Muscle layer of colon (tissue), 2 donors: ENCODE results near the gene CHST6.
"Not testable (repeated sequence)": the region's sequence is repeated elsewhere in the genome, so short reads cannot be mapped to it uniquely, and the experiment has no call there.

Experiments
- H3K27ac ChIP-seq: one replicate; pipeline ENCODE4 v1.7.0; 2013; ENCODE audit warnings: low read depth, mild to moderate bottlenecking, low read length, moderate library complexity
- H3K27me3 ChIP-seq, 2 donors: one replicate each; pipeline ENCODE4 v1.7.0; 2013; ENCODE audit warnings: low read length in 2 of 2, mild to moderate bottlenecking in 2 of 2; ENCODE audit not compliant: insufficient read depth in 2 of 2, control insufficient read depth in 1 of 2
- H3K36me3 ChIP-seq: one replicate; pipeline ENCODE4 v1.7.0; 2013; ENCODE audit warnings: mild to moderate bottlenecking, low read length; ENCODE audit not compliant: insufficient read depth
- H3K4me1 ChIP-seq: one replicate; pipeline ENCODE4 v1.7.0; 2013; ENCODE audit warnings: mild to moderate bottlenecking, low read length; ENCODE audit not compliant: insufficient read depth
- H3K4me3 ChIP-seq, 2 donors: one replicate each; pipeline ENCODE4 v1.7.0; 2013; ENCODE audit warnings: low read length in 2 of 2, low read depth in 1 of 2, mild to moderate bottlenecking in 1 of 2, moderate library complexity in 1 of 2
- H3K9ac ChIP-seq: one replicate; pipeline ENCODE4 v1.7.0; 2013; ENCODE audit warnings: low read length
- H3K9me3 ChIP-seq: one replicate; pipeline ENCODE4 v1.7.0; 2013; ENCODE audit warnings: mild to moderate bottlenecking, low read length
- donor health status: abdominal sarcoma.
- donor health status: Adenocarcinoma of cecum.

Gene CHST6

DNA sequence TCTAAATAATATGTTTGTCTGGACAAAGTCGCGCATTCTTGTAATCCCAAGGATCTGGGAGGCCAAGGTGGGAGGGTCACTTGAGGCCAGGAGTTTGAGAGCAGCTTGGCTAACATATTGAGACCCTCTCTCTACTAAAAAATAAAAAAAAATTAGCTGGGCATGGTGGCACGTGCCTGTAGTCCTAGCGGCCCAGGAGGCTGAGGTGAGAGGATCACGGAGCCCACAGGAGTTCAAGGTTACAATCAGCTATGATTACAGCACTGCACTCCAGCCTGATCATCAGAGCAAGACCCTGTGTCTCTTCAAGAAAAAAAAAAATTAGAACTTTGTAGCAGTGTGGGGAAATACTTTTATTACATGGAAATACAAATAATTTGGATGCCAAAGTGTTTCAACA, 6.1 kb upstream of the CHST6 start:
- Histone ChIP-seq H3K27ac (no peak overlapping the region), H3K4me3 (no peak overlapping the region), H3K27me3 (no peaks in the 10 kb centered on the region), H3K36me3 (no peaks in the 10 kb centered on the region), H3K4me1 (no peaks in the 10 kb centered on the region), H3K9me3 (no peaks in the 10 kb centered on the region), H3K9ac (no peak overlapping the region)

DNA sequence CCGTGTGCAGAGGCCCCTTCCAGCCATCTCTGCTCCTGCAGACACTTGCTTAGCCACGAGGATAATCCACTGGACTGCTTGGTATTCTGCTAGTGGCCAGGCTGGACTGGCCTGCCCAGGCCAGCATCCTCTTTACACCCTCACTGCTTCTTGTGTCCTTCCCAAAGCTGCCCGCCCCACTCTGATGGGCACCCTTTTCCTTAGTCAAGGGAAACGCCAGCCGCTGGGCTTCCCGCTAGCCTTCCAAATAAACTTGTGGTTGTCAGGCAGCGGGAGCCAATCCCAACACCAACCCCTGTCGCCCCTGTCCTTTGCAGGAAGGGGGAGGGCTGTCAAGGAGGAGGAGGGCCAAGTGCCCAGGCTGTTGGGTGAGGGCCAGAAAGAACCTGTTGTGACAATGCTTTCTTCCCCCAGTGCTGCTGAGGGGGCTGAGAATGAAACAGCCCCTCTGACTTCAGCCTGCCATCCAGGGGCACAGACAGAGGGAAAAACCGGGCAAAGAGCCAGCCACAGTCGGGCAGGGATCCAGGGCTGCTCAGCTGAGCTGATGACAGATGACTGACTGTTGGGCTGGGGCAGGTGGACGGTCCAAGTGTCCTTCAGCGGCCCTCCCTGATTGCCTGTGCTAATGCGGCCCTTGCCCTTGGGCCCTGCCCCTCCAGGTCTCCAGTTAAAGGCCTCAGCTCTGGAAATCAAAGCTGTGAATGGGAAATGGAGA, 3.5 kb upstream of the CHST6 start:
- not testable (repeated sequence) for H3K9ac ChIP-seq, H3K27ac ChIP-seq, H3K4me3 ChIP-seq

DNA sequence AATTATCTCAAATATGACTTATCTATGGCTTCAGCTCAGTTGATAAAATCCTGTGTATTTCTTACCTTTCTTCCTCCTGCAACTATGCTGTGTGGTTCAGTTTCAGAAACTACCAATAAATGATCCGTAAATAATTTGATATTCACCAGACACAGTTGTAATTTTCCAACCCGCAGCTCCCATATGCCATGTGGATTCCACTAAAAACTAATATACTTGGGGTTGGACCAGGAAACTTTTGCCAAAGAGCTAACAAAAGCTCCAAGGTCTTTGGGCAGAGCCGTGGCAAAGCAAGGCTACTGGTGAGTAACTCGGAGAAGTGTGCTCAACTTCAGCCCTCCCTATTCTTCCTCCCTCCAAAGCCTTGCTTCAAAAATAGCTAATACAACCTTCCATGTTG, 2.3 kb upstream of the CHST6 start:
- peaks cover 0 to 12% of the 10 kb centered on the region in 2 donors for H3K27me3 ChIP-seq
- no peaks in the 10 kb centered on the region for H3K36me3 ChIP-seq
- no peak overlapping the region for H3K27ac ChIP-seq
- H3K4me3 ChIP-seq = no peak overlapping the region
- no peaks in the 10 kb centered on the region for H3K9me3 ChIP-seq
- H3K9ac ChIP-seq = no peak overlapping the region
- H3K4me1 ChIP-seq = peaks cover 4% of the 10 kb centered on the region

More for the DNA sequence above, 3.5 kb upstream of the CHST6 start:
- not testable (repeated sequence) for H3K4me1 ChIP-seq, H3K36me3 ChIP-seq, H3K9me3 ChIP-seq
- H3K27me3 ChIP-seq = peaks cover 0 to 12% of the 10 kb centered on the region in 2 donors

DNA sequence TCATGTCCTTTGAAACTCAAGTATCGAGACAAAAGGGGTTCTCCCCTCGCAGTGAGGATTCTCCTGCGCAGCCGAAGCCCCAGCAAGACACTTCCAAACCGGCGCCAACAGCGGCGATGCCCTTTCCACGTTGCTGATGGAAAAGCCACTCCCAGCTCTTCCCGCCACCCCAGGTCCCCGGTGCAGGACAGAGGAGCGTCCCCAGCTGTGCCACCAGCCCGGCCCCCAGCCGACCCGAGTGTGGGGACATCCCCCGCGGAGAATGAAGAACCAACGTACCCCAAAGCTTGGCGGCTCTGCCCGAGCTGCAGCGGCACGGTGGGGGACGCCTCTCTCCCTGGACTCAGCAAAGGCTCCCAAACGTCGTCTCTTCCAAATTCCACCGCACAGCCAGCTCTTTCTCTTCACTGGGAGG, 573 bp downstream of the CHST6 start:
- H3K4me1 ChIP-seq = peaks cover 4% of the 10 kb centered on the region
- no peak overlapping the region for H3K27ac ChIP-seq
- H3K9ac ChIP-seq = no peak overlapping the region
- H3K9me3 ChIP-seq = no peaks in the 10 kb centered on the region
- no peaks in the 10 kb centered on the region for H3K36me3 ChIP-seq
- H3K4me3 ChIP-seq = peak overlapping the region; percentile 23 to 43
- H3K27me3 ChIP-seq = peaks cover 0 to 18% of the 10 kb centered on the region in 2 donors

DNA sequence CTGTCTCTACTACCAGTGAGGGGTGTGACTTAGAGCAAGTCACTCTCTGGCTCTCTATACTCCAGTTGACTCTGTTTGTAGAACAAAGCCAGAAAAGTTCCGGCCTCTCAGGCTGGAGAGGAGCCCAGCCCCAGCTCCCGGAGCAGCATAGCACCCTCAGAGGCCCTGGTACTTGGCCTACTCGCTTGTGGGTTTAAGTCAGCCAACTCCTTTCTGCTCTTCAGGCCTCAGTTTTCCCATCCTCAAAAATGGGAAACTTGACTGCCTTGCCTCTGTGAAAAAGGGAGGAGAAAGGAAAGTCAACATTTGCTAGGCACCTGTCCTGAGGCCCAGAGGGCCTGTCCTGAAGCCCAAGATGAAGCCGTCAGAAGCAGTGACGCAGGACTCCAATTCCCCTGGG, 1.1 kb downstream of the CHST6 start:
- peak overlapping the region in 1 of 2 donors; percentile 43 for H3K4me3 ChIP-seq
- no peak overlapping the region for H3K27ac ChIP-seq
- H3K36me3 ChIP-seq = no peaks in the 10 kb centered on the region

DNA sequence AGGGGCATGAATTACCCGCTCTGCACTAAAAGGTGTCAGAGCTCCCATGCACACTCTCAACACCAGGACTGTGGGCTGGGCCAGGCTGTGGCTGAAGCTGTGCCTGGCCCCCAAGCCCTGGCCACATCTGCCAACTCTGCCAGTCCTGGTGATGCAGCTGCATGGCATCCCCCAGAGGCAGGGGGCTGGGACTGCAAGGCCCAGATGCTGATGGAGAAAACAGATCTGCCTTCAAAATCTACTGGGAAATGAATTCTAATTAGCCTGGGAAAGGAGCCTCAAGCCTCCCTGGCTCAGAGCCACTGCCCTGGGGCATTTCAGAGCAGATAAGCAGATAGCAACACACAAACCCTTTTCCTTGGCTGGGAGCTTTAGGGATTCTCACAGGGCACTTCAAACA, 3.4 kb downstream of the CHST6 start:
- Histone ChIP-seq H3K9ac (no peak overlapping the region), H3K27me3 (peaks cover 0 to 18% of the 10 kb centered on the region in 2 donors), H3K9me3 (no peaks in the 10 kb centered on the region), H3K36me3 (no peaks in the 10 kb centered on the region), H3K27ac (no peak overlapping the region), H3K4me1 (peaks cover 4% of the 10 kb centered on the region), H3K4me3 (no peak overlapping the region)

More for the DNA sequence above, 1.1 kb downstream of the CHST6 start:
- no peaks in the 10 kb centered on the region for H3K9me3 ChIP-seq
- no peak overlapping the region for H3K9ac ChIP-seq
- peaks cover 0 to 18% of the 10 kb centered on the region in 2 donors for H3K27me3 ChIP-seq
- H3K4me1 ChIP-seq = peaks cover 4% of the 10 kb centered on the region

DNA sequence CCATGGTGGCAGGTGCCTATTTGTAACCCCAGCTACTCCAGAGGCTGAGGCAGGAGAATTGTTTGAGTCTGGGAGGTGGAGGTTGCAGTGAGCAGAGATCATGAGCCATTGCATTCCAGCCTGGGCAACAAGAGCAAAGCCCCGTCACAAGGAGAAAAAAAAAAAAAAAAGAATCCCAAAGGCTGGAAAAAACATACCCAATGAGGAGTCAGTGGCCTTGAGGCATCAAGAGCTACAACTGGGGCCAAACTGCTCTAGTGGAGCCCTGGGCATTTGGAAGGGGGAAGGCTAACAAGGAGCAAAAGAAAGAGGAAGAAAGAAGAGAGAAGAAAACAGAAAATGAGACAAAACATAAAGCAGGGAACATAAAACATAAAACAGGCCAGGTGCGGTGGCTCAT, 6.9 kb downstream of the CHST6 start:
- Histone ChIP-seq H3K27ac (no peak overlapping the region), H3K36me3 (no peaks in the 10 kb centered on the region), H3K27me3 (peaks cover 0 to 6% of the 10 kb centered on the region in 2 donors), H3K9ac (no peak overlapping the region), H3K9me3 (no peaks in the 10 kb centered on the region), H3K4me3 (no peak overlapping the region), H3K4me1 (no peaks in the 10 kb centered on the region)

DNA sequence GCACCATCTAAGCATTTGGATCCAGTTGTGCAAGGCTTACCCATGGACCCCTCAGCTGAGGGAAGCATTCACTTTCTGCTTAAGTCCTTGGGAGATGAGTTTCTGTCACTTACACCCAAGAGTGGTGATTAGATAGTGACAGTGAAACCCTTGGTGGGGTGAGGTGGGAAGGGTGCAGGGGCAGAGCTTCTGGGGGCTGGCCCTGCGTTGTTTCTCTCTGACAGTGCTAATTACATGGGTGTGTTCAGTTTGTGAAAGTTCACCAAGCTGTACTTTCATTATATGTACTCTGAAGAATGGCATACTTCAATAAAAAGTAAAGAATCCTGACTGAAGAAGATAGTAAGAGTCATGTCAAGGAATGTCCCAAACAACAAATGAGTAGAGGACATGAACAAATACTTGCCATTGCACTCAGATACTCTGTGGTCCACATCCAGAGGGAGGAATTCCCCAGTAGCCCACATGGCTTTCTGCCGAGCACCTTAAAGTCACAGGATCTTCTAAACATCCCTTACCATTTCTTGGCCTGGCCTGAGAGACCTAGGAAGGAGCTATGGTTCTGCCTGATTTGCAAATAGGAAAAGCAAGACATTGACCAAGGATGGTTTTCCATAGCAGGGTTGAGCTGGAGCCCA, 8.4 kb downstream of the CHST6 start:
- no peak overlapping the region for H3K27ac ChIP-seq

DNA sequence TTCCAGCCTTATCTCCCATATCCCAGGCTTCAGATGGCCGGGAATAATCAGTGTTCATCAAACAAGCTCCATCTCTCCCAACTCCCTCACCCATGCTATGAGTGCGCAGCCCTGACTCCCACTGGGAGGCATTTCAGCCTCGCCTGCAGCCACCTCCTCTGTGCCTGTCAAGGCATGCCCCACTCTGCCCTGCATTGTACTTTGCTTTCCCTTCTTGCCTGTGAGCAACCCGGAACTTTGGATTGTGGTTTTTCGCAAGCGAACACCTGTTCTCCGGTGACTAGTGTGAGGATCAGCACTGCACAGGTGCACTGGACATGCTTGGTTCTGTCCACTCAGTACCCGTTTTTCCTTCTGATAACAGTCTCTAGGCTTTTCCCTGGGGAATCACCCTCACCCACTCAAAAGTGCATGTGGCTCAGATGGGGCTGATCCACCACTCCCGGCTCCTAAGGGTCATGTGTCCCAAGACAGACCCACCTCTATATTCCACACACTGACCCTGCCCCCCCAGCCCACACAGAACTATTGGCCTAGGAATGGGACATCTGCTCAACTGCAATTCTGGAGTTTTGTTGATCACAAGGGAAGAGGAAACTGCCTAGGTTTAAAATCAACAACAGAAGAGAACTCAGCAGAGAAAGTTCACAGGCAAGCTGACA, 9.1 kb downstream of the CHST6 start:
- H3K4me3 ChIP-seq = no peak overlapping the region
- no peak overlapping the region for H3K9ac ChIP-seq
- H3K36me3 ChIP-seq = no peaks in the 10 kb centered on the region
- no peak overlapping the region for H3K27ac ChIP-seq
- H3K9me3 ChIP-seq = no peaks in the 10 kb centered on the region
- H3K27me3 ChIP-seq = no peaks in the 10 kb centered on the region
- no peaks in the 10 kb centered on the region for H3K4me1 ChIP-seq

More for the DNA sequence above, 8.4 kb downstream of the CHST6 start:
- peaks cover 0 to 2% of the 10 kb centered on the region in 2 donors for H3K27me3 ChIP-seq
- H3K9me3 ChIP-seq = no peaks in the 10 kb centered on the region
- H3K4me1 ChIP-seq = no peaks in the 10 kb centered on the region
- H3K36me3 ChIP-seq = no peaks in the 10 kb centered on the region
- H3K4me3 ChIP-seq = no peak overlapping the region
- H3K9ac ChIP-seq = no peak overlapping the region

DNA sequence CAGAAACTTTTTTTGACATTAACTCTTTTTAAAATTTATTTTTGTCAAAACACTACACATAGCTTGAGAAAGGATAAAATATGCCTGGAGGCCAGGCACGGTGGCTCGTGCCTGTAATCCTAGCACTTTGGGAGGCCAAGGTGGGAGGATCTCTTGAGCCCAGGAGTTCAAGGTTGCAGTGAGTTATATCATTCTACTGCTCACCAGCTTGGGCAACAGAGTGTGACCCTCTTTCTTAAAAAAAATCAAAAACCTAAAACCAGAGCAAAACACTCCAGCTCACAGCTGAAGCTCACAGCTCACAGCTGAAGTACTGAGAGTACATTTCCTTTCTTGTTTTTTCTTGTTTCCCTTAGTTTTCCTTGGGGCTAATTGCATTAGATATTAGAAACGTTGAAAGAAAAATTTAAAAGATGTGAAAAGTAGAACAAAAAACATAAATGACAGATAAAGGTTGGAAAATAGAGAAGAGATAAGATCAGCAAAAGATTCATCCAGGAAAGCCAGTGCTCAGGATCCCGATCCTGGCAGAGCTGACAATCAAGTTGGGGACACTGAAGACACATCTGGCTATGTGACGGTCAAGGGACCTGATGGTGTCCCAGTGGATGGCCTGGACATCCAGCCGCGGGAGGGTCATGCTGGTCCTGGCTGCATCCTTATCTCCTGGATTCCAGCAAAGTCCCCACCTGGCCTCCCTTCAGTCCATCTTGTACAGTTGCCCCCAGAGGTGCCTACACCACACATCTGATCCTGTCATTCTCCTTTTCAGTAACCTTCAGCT, 9.8 kb downstream of the CHST6 start:
- Histone ChIP-seq H3K27ac (no peak overlapping the region), H3K9me3 (no peaks in the 10 kb centered on the region), H3K4me3 (no peak overlapping the region), H3K4me1 (no peaks in the 10 kb centered on the region), H3K36me3 (no peaks in the 10 kb centered on the region), H3K9ac (no peak overlapping the region), H3K27me3 (no peaks in the 10 kb centered on the region)

DNA sequence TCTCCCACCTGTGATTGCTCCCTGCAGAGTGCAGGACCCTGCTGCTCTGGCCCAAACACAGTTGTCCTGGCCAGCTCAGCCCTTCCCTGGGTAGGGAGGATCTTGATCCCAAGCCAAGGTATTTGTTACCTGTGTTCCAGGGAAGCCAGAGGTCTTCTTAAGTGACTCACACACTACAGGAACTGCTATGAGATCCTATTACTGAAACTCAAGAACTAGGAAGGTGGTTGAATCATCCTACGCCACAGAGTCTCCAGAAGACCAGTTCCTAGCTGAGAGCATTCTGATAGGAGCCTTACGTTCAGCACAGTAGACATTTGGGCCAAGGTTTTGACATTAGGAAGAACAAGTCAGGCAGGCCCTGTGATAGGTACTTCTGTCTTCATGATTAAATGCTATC, 12.0 kb downstream of the CHST6 start:
- H3K27ac ChIP-seq = no peak overlapping the region
- no peaks in the 10 kb centered on the region for H3K36me3 ChIP-seq
- H3K4me3 ChIP-seq = no peak overlapping the region
- no peaks in the 10 kb centered on the region for H3K9me3 ChIP-seq
- H3K4me1 ChIP-seq = no peaks in the 10 kb centered on the region
- no peak overlapping the region for H3K9ac ChIP-seq
- no peaks in the 10 kb centered on the region for H3K27me3 ChIP-seq
